HUDEP-2 (cell line): Measurements from ENCODE around the gene COL18A1.

Experiments used
- DNase-seq, 76 experiments: peaks; one replicate each; lab custom pipeline; 2025; ENCODE audit not compliant: unreplicated experiment in 76 of 76; lab: John Stamatoyannopoulos, UW

COL18A1 gene

DNA sequence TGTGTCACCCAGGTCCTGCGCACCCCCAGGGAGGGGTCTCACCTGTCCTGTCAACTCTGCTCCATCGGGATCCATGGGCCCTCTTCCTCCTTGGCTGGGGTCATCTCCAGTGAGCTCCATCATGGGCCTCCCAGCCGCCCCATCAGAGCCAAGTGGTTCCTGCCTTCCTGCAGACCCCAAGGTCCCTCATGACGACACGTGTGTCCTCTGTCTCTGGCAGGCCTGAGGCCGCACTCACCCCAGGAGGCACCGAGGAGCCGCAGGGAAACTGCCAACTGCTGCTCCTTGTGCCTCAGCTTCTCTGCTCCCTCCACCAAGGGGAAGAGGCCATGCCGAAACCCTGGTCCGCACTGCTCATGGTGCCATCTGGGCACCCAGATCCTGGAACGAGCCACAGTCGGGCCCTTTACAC, 46.8 kb downstream of the COL18A1 start:
- DNase-seq: no peak

- DNase-seq: no peak
These were observed 47.8 kb downstream of the COL18A1 start for GRCh38 chr21:45452696-45453307.

GRCh38 chr21:45453308-45453950, 48.5 kb downstream of the COL18A1 start:
- no peak for DNase-seq

DNA sequence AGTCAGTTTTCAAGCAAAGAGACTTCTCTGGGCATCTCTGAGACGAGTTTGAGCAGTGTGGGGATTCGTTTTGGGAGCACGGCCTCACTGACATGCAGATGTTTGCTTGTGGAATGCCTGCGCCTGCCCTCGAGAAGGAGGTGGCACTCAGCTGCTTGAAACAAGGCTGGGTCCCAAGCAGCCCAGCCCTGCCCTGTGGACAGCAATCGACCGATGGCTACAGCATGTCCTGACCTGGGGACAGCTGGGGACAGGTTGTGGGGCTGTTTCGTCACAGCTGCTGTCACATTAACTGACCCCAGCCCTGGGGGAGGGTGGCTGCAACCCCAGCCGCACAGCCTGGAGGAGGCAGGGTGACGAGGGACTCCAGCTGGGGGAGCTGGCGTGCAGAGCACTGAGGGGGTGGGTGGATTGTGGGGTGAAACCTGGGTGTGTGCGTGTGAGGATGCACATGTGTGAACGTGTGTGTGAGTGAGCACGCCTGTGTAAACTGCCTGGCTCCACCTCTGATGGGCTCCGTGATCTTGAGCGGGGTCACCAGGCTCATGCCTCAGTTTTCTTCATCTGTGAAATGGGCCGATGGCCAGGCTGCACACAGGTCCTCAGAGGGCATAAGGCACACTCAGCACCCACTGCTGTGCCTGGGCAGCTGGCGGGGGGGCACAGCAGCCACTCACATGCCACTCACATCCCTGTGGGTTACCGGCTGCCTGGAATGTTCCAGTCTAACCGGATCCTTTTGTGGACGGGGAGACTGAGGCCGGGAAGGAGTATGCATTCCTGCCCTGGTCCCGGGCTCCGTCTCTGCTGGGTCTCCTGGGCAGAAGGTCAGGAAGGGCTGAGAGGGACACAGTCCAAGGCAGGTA, 49.3 kb downstream of the COL18A1 start:
- no peak for DNase-seq

- DNase-seq: no peak
These were observed 50.1 kb downstream of the COL18A1 start for GRCh38 chr21:45454926-45455673.

DNA sequence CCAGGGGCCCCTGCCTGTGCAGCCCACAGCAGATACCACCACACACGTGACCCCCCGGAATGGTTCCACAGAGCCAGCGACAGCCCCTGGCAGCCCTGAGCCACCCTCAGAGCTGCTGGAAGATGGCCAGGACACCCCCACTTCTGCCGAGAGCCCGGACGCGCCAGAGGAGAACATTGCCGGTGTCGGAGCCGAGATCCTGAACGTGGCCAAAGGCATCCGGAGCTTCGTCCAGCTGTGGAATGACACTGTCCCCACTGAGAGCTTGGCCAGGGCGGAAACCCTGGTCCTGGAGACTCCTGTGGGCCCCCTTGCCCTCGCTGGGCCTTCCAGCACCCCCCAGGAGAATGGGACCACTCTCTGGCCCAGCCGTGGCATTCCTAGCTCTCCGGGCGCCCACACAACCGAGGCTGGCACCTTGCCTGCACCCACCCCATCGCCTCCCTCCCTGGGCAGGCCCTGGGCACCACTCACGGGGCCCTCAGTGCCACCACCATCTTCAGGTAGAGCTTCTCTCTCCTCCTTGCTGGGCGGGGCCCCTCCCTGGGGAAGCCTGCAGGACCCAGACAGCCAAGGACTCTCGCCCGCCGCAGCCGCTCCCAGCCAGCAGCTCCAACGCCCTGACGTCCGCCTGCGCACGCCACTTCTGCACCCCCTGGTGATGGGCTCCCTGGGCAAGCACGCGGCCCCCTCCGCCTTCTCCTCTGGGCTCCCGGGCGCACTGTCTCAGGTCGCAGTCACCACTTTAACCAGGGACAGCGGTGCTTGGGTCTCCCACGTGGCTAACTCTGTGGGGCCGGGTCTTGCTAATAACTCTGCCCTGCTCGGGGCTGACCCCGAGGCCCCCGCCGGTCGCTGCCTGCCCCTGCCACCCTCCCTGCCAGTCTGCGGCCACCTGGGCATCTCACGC, 51.0 kb downstream of the COL18A1 start:
- DNase-seq: no peak

- DNase-seq: no peak
These were observed 51.7 kb downstream of the COL18A1 start for GRCh38 chr21:45456584-45457160.

- no peak for DNase-seq
These were observed 52.3 kb downstream of the COL18A1 start for GRCh38 chr21:45457161-45457831.

- no peak for DNase-seq
These were observed 52.8 kb downstream of the COL18A1 start for GRCh38 chr21:45457832-45458172.

DNA sequence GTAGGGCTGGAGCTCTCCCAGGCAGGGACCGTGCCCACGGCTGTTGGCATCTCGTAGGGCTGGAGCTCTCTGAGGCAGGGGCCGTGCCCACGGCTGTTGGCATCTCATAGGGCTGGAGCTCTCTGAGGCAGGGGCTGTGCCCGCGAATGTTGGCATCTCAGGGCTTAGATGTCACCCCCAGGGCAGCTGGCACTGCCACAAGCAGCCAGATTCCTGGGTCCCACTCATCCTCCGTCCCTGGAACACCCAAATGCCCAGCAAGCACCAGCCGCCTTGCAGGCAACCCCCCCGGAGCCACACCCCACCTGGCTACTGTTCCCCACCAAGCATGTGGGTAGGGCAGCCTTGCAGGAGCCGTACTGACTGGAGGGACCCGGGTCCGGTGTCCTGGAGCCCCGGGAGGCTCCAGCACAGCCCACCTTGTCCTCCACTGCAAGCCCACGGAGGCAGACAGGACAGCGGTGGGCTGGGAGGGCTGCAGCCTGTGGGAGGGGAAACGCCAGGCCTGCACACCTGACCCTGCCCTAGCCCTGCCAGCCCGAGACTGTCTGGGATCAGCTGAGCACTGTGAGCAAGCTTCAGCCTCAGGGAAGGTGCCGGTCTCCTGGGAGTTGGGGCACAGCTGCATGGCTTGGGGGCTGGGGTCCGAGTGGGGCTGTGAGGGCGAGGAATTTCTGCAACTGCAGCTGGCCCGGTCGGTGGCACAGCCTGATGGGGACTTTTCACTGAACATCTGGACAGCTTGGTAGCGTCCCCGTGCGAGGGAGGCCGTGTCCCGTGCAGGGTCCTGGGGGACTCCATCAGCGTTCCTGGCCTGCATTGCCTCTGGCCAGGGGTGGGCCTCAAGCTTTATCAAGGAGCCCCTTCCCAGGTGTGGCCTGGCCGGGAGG, 53.6 kb downstream of the COL18A1 start:
- no peak for DNase-seq

DNA sequence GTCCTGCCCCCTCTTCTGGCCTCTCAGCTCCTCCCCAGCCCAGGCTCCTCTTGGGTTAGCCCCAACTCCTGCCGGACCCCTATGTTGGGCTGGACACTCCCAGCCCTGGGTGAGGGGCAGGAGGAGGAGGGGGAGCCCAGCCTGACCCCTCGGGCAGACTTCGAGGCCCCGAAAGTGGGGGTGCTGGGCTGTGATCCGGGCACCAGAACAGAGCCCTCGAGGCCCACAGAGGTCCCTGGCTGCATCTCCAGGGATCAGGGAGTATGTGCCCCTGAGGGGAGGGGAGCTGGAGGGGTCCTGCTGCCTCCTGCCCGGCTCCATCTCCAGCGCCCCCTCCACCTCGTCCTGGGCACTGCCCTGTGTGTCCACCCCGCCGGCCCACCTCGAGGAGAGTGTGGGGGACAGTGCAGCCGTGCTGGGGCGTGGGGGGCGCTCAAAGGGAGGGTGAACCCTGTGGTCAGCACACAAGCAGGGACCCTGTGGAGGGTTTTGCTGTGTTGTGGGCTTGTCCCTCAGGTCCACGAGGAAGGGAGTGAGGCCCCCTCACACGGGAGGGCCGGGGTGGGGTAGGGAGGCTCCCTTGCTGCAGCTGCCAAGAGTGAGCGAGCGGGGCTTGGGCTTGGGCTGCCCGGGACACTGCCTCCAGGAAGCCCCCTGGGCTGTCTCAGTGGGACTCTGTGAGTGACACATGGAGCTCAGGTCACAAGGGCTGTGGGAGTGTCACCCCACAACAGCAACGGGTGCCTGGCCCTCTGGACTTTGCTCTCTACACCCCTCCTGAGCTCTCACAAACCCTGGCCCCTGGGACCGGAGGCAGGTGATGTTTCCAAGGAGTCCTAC, 54.4 kb downstream of the COL18A1 start:
- DNase-seq: no peak

DNA sequence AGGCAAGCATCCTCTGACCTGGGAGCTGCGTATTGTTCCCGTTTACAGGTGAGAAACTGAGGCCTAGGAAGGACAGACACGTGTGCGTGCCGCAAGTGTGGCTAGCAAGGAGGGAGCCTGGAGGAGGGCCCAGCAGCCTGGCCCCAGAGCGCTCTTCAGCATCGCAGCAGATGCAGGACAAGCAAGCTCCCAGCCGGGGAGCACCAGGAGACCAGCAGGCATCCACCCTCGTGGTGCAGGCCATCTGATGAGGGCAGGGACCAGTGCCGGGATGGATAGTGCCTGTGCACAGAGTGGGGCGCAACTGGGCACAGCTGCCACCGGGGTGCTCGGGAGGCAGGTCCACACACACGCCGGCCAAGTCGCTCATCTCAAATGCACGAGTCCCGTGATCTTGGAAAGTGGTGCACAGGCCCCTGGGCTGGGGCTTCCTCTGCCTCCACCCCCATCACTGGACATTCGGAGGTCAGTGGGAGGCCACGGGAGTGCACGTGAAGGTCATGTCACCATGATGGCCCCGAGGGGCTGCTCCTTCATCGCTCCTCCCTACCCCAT, 55.1 kb downstream of the COL18A1 start:
- DNase-seq: no peak

- DNase-seq: no peak
These were observed 55.8 kb downstream of the COL18A1 start for GRCh38 chr21:45460611-45461368.

DNA sequence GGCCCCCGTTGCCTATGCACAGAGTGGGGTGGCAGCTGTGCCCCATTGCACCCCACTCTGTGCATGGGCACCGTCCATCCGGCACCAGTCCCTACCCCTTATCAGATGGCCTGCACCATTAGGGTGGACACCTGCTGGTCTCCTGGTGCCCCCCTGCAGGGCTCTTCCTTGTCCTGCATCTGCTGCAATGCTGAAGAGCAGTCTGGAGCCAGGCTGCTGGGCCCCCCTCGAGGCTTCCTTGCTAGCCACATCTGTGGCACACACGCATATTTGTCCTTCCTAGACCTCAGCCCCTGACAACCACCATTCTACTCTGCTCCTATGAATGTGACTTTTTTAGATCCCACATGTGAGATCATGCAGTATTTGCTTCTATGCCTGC, 56.4 kb downstream of the COL18A1 start:
- no peak for DNase-seq

GRCh38 chr21:45461806-45462341, 56.9 kb downstream of the COL18A1 start:
- no peak for DNase-seq

DNA sequence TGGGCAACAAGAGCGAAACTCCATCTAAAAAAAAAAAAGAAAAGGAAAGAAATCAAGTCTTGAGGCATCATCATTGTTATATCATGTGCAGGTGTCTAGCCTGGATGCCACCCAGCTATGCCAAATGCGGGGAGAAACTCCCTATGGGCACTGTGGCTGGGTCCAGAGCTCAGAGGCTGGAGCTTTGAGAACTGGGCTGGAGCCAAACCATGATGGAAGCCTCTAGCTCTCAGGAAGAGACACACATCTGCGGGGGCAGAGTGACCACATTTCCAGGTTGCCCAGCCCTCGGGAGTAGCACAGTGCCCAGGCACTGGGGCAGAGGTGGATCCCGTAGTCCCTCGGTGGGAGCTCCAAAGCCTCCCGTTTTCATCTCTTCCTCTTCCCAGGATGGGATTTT, 58.9 kb downstream of the COL18A1 start:
- DNase-seq: no peak
